H1 (cell line): Measurements from ENCODE around the gene WDR74. TPM values are rescaled to one million over a fixed set of nuclear protein-coding genes. Genes with fewer than 3 reads are reported as not detected.

ENCODE experiments used
- CTCF ChIA-PET: fragments of 300-600 bp; sonication (Branson Sonifier 250); formaldehyde crosslinking; loops from one replicate; lab custom pipeline; 2021; ENCODE audit not compliant: partially characterized antibody; lab: Charles Lee
- POLR2A ChIA-PET: fragments of 300-600 bp; sonication (Branson Sonifier 250); formaldehyde crosslinking; loops from one replicate; lab custom pipeline; 2021; ENCODE audit warnings: inconsistent platforms; ENCODE audit not compliant: partially characterized antibody; lab: Charles Lee
- DNase-seq, 2 experiments: peaks; one replicate each; pipeline versions ENCODE4 v3.0.0 to v3.0.0-alpha.2; 2010 to 2022; ENCODE audit warnings: low spot score in 2 of 2, low read depth in 1 of 2, mixed read lengths in 1 of 2
- FAIRE-seq: peaks from 2 replicates; lab custom pipeline; 2011; peaks lifted over from hg19 to GRCh38; lab: Jason Lieb, UNC
- H2AFZ ChIP-seq: 2 replicates; pipeline ENCODE4 v1.8.1; 2012; ENCODE audit warnings: low read length, inconsistent platforms
- H2AK5ac ChIP-seq: 2 replicates; pipeline ENCODE4 v1.6.1; 2013; ENCODE audit warnings: low read depth, low read length
- H2BK120ac ChIP-seq: replicated peaks from 2 replicates; pipeline ENCODE3; 2013; ENCODE audit warnings: low read depth, low read length, inconsistent platforms
- H2BK12ac ChIP-seq: 2 replicates; pipeline ENCODE4 v1.6.1; 2013; ENCODE audit warnings: low read depth, low read length
- H2BK15ac ChIP-seq: 2 replicates; pipeline ENCODE4 v1.6.1; 2013; ENCODE audit warnings: low read length
- H2BK20ac ChIP-seq: 2 replicates; pipeline ENCODE4 v1.6.1; 2013; ENCODE audit warnings: low read length
- H2BK5ac ChIP-seq: 2 replicates; pipeline ENCODE4 v1.6.1; 2013; ENCODE audit warnings: low read depth, low read length
- H3K14ac ChIP-seq: 2 replicates; pipeline ENCODE4 v1.6.1; 2013; ENCODE audit warnings: inconsistent platforms; ENCODE audit not compliant: insufficient read length
- H3K18ac ChIP-seq: 2 replicates; pipeline ENCODE4 v1.6.1; 2013; ENCODE audit warnings: low read length; ENCODE audit errors: extremely low read depth
- H3K23ac ChIP-seq: 2 replicates; pipeline ENCODE4 v1.6.1; 2013; ENCODE audit warnings: inconsistent platforms; ENCODE audit not compliant: insufficient read length
- H3K23me2 ChIP-seq: 2 replicates; pipeline ENCODE4 v1.6.1; 2013; ENCODE audit warnings: low read depth, low read length
- H3K27ac ChIP-seq: 2 replicates; pipeline ENCODE4 v1.6.1; 2011; ENCODE audit warnings: low read depth, low read length, inconsistent platforms
- H3K27me3 ChIP-seq, 4 experiments: replicated peaks in 1 of 4; 1 replicate in 1 of 4; 2 replicates in 3 of 4; pipeline versions ENCODE4 v1.6.1 to v1.8.1; 2011 to 2013; ENCODE audit warnings: low read length in 3 of 4, mild to moderate bottlenecking in 3 of 4, inconsistent platforms in 2 of 4, mixed read lengths in 2 of 4, moderate library complexity in 1 of 4; ENCODE audit not compliant: control insufficient read depth in 3 of 4, insufficient read depth in 3 of 4; ENCODE audit errors: extremely low read depth in 1 of 4
- H3K36me3 ChIP-seq, 4 experiments: 2 replicates each; pipeline versions ENCODE4 v1.6.1 to v1.8.1; 2011 to 2013; ENCODE audit warnings: mild to moderate bottlenecking in 4 of 4, low read length in 3 of 4, moderate library complexity in 2 of 4, control low read depth in 1 of 4, inconsistent platforms in 1 of 4; ENCODE audit not compliant: insufficient read depth in 4 of 4, control insufficient read depth in 2 of 4
- H3K4ac ChIP-seq: replicated peaks from 2 replicates; pipeline ENCODE3; 2013; ENCODE audit warnings: low read length, low read depth, mixed read lengths, inconsistent platforms; ENCODE audit not compliant: insufficient read length
- H3K4me1 ChIP-seq, 4 experiments: replicated peaks in 1 of 4; 1 replicate in 1 of 4; 2 replicates in 3 of 4; pipeline versions ENCODE4 v1.6.1 to v1.8.1; 2011 to 2013; ENCODE audit warnings: low read length in 3 of 4, inconsistent platforms in 2 of 4, mixed read lengths in 1 of 4; ENCODE audit not compliant: insufficient read depth in 4 of 4, control insufficient read depth in 3 of 4
- H3K4me2 ChIP-seq, 2 experiments: 2 replicates each; pipeline versions ENCODE4 v1.6.1 to v1.8.1; 2011 to 2013; ENCODE audit warnings: low read depth in 2 of 2, low read length in 2 of 2, control low read depth in 1 of 2, inconsistent platforms in 1 of 2, mild to moderate bottlenecking in 1 of 2; ENCODE audit not compliant: insufficient read depth in 1 of 2
- H3K4me3 ChIP-seq, 4 experiments: fragments of 200-600, 300-600 bp in 1 of 4; sonication (generic), shearing (Covaris generic), sonication (Bioruptor Twin) in 1 of 4; 2 replicates each; pipeline versions ENCODE4 v1.5.1 to v1.8.1; 2011 to 2016; ENCODE audit warnings: low read length in 4 of 4, low read depth in 3 of 4, control low read depth in 2 of 4, inconsistent platforms in 2 of 4, mild to moderate bottlenecking in 2 of 4, mixed read lengths in 1 of 4, moderate library complexity in 1 of 4; ENCODE audit not compliant: insufficient read depth in 2 of 4; ENCODE audit errors: extremely low read depth in 1 of 4
- H3K56ac ChIP-seq: replicated peaks from 2 replicates; pipeline ENCODE3; 2013; ENCODE audit warnings: low read depth, mild to moderate bottlenecking, mixed read lengths, low read length, inconsistent platforms; ENCODE audit not compliant: insufficient read length
- H3K79me1 ChIP-seq: 2 replicates; pipeline ENCODE4 v1.6.1; 2013; ENCODE audit warnings: low read depth, low read length, control low read depth
- H3K79me2 ChIP-seq, 2 experiments: 2 replicates each; pipeline versions ENCODE4 v1.6.1 to v1.8.1; 2012 to 2013; ENCODE audit warnings: low read length in 2 of 2, mild to moderate bottlenecking in 2 of 2, inconsistent platforms in 1 of 2; ENCODE audit not compliant: insufficient read depth in 2 of 2, control insufficient read depth in 1 of 2
- H3K9ac ChIP-seq, 4 experiments: replicated peaks in 1 of 4; 1 replicate in 1 of 4; 2 replicates in 3 of 4; pipeline versions ENCODE4 v1.6.1 to v1.8.1; 2011 to 2013; ENCODE audit warnings: low read depth in 3 of 4, low read length in 3 of 4, control low read depth in 2 of 4, mild to moderate bottlenecking in 2 of 4, moderate library complexity in 2 of 4, inconsistent platforms in 1 of 4; ENCODE audit errors: extremely low read depth in 1 of 4
- H3K9me3 ChIP-seq, 2 experiments: 2 replicates each; pipeline versions ENCODE4 v1.6.1 to v1.8.1; 2012 to 2013; ENCODE audit warnings: mild to moderate bottlenecking in 2 of 2, moderate library complexity in 2 of 2, control low read depth in 1 of 2, inconsistent platforms in 1 of 2, low read depth in 1 of 2, low read length in 1 of 2, mixed read lengths in 1 of 2; ENCODE audit not compliant: insufficient read depth in 2 of 2
- H4K20me1 ChIP-seq, 2 experiments: replicated peaks in 1 of 2; 2 replicates each; pipeline versions ENCODE3 to v1.8.1; 2011 to 2013; ENCODE audit warnings: inconsistent platforms in 2 of 2, low read length in 2 of 2, mild to moderate bottlenecking in 1 of 2; ENCODE audit not compliant: insufficient read depth in 2 of 2, control insufficient read depth in 1 of 2
- H4K5ac ChIP-seq: 2 replicates; pipeline ENCODE4 v1.6.1; 2013; ENCODE audit warnings: low read length, low read depth, mixed read lengths, inconsistent platforms; ENCODE audit not compliant: insufficient read length
- H4K8ac ChIP-seq: 2 replicates; pipeline ENCODE4 v1.8.0; 2013; ENCODE audit warnings: mild to moderate bottlenecking, moderate library complexity, low read length, inconsistent platforms; ENCODE audit not compliant: insufficient read depth; ENCODE audit errors: extremely low read depth
- H4K91ac ChIP-seq: replicated peaks from 2 replicates; pipeline ENCODE3; 2013; ENCODE audit warnings: low read length, mixed read lengths, inconsistent platforms; ENCODE audit not compliant: insufficient read length
- EGR1 ChIP-seq: IDR thresholded peaks from 2 replicates; pipeline ENCODE4 v1.6.1; 2011; ENCODE audit warnings: low read depth, low read length, borderline replicate concordance
- EP300 ChIP-seq, 2 experiments: IDR thresholded peaks; 1 replicate in 1 of 2; 2 replicates in 1 of 2; pipeline ENCODE4 v1.6.1; 2011 to 2012; ENCODE audit warnings: low read depth in 2 of 2, low read length in 2 of 2, mild to moderate bottlenecking in 2 of 2, borderline replicate concordance in 1 of 2, inconsistent platforms in 1 of 2, moderate library complexity in 1 of 2
- EZH2 ChIP-seq: fragments of 200-600 bp; sonication (generic); IDR thresholded peaks from 2 replicates; pipeline ENCODE4 v1.7.1; 2012; ENCODE audit warnings: low read depth, mild to moderate bottlenecking, moderate library complexity, low read length, inconsistent platforms; ENCODE audit not compliant: severe bottlenecking
- KDM5A ChIP-seq: fragments of 200-600 bp; IDR thresholded peaks from 2 replicates; pipeline ENCODE4 v1.7.1; 2012; ENCODE audit warnings: mild to moderate bottlenecking, low read length, inconsistent platforms, mixed read lengths
- POLR2A ChIP-seq, 2 experiments: IDR thresholded peaks; 1 replicate in 1 of 2; 2 replicates in 1 of 2; pipeline ENCODE4 v1.6.1; 2011; ENCODE audit warnings: low read depth in 2 of 2, low read length in 2 of 2, mild to moderate bottlenecking in 2 of 2; ENCODE audit errors: control extremely low read depth in 1 of 2
- RAD21 ChIP-seq, 2 experiments: IDR thresholded peaks in 1 of 2; conservative IDR thresholded peaks in 1 of 2; 2 replicates each; pipeline ENCODE4 v1.6.1; 2011; ENCODE audit warnings: low read depth in 2 of 2, low read length in 2 of 2, improper control_type of control experiment in 1 of 2, inconsistent platforms in 1 of 2, mild to moderate bottlenecking in 1 of 2, moderate library complexity in 1 of 2
- RNF2 ChIP-seq: fragments of 200-900, 300-1000 bp; sonication (generic); IDR thresholded peaks from 2 replicates; pipeline ENCODE4 v1.7.1; 2016; ENCODE audit warnings: borderline replicate concordance, low read depth, mild to moderate bottlenecking, antibody characterized with exemption, low read length; ENCODE audit not compliant: poor library complexity, severe bottlenecking; ENCODE audit errors: missing control alignments
- SIX5 ChIP-seq: IDR thresholded peaks from 2 replicates; pipeline ENCODE4 v1.6.1; 2011; ENCODE audit warnings: mild to moderate bottlenecking, low read depth, low read length
- SP1 ChIP-seq: IDR thresholded peaks from 2 replicates; pipeline ENCODE4 v1.6.1; 2011; ENCODE audit warnings: low read depth, low read length
- ZNF274 ChIP-seq: IDR thresholded peaks from 2 replicates; pipeline ENCODE4 v1.7.0; 2012; ENCODE audit warnings: low read length, borderline replicate concordance; ENCODE audit errors: extremely low read depth
- WGBS, 2 experiments: shearing (Covaris generic) in 1 of 2; methylation state at CpG; one replicate each; pipeline versions ENCODE4 v1.1.6 to v1.1.7; 2013 to 2015; ENCODE audit warnings: low lambda C conversion rate in 2 of 2, mixed read lengths in 2 of 2, inconsistent platforms in 1 of 2, low coverage in 1 of 2, missing lambda C conversion rate in 1 of 2; ENCODE audit not compliant: insufficient replicate concordance in 2 of 2, insufficient coverage in 1 of 2, insufficient read length in 1 of 2; ENCODE audit errors: extremely low coverage in 1 of 2, missing lambda C conversion rate in 1 of 2; 5-methylcytosine and 5-hydroxymethylcytosine counted together
- polyA plus RNA-seq, 7 experiments: library from polyadenylated mRNA; depleted of rRNA in 3 of 7; stranded (reverse) in 5 of 7; unstranded in 2 of 7; fragments of >200 nt in 5 of 7; fragments of 200-250 nt in 2 of 7; gene quantifications; 1 replicate in 5 of 7; 2 replicates in 1 of 7; 4 replicates in 1 of 7; pipeline versions ENCODE4 v1.2.1 to v1.2.3, GENCODE V29; 2011 to 2013; ENCODE audit warnings: missing spikeins in 2 of 7, mixed read lengths in 2 of 7
- total RNA-seq: library from RNA; stranded (reverse); fragmentation: NEBNext Ultra II Directional; extraction: Animal tissue kit (Norgen Biotek cat#: 25700); gene quantifications from 2 replicates; pipeline ENCODE4 v1.2.1, GENCODE V29; 2021

Gene WDR74
- total and polyA plus RNA-seq, 2 of the 8 experiments (the other 6 are each of a cell fraction or from before 2014, with no cell fraction given): 93.6 to 97.0 TPM

DNA sequence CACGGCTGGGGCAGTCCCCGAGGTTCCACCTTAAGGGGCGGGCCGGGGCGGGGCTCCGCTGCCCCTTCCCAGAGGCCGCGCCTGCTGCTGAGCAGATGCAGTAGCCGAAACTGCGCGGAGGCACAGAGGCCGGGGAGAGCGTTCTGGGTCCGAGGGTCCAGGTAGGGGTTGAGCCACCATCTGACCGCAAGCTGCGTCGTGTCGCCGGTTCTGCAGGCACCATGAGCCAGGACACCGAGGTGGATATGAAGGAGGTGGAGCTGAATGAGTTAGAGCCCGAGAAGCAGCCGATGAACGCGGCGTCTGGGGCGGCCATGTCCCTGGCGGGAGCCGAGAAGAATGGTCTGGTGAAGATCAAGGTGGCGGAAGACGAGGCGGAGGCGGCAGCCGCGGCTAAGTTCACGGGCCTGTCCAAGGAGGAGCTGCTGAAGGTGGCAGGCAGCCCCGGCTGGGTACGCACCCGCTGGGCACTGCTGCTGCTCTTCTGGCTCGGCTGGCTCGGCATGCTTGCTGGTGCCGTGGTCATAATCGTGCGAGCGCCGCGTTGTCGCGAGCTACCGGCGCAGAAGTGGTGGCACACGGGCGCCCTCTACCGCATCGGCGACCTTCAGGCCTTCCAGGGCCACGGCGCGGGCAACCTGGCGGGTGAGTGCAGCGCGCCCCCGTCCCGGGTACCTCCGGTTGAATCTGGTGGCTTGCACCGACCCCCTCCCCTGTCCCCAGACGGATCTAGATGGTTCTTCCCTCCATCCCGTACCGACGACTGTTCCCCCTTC is 41.6 kb upstream of the WDR74 start, which contains the start of gene SLC3A2:
TSS of gene SLC3A2 (plus strand) at position 94 of the 776 bp plus-strand sequence. CDS start at position 222, 128 bp downstream.
- WGBS, 2 experiments: 3% methylated on average over 44 of the region's 69 CpGs; no CpG with 5 or more reads in 1 of the 2 experiments
- Histone ChIP-seq H4K20me1 (peaks cover 11 to 22% of the 10 kb centered on the region in 2 experiments), H4K8ac (peak within 1 kb of the TSS; percentile 99; the same call in 1 of the 2 replicates), H3K4me2 (peak within 1 kb of the TSS; percentile 59 to 85), H3K23me2 (peaks cover 5% of the 10 kb centered on the region; the same call in 1 of the 2 replicates), H3K79me1 (peaks cover 6% of the 10 kb centered on the region; the same call in 1 of the 2 replicates), H3K23ac (no peak within 1 kb of the TSS), H2AK5ac (peak within 1 kb of the TSS; percentile 97; the same call in 1 of the 2 replicates), H3K4me1 (peaks cover 0 to 30% (median 12%) of the 10 kb centered on the region in 4 experiments; a peak in 5 of 7 replicates), H3K9me3 (no peaks in the 10 kb centered on the region), H3K4ac (peak within 1 kb of the TSS; percentile 69), H3K27me3 (no peaks in the 10 kb centered on the region), H3K56ac (peak within 1 kb of the TSS; percentile 97), H3K36me3 (peaks cover 37 to 71% (median 50%) of the 10 kb centered on the region in 4 experiments), H2BK15ac (no peak within 1 kb of the TSS), H3K14ac (no peak within 1 kb of the TSS), H2BK120ac (no peak within 1 kb of the TSS), H2BK12ac (peak within 1 kb of the TSS; percentile 100), H2AFZ (no peak within 1 kb of the TSS), H4K91ac (peak within 1 kb of the TSS; percentile 98), H3K79me2 (peaks cover 4 to 79% of the 10 kb centered on the region in 2 experiments), H2BK5ac (peak within 1 kb of the TSS; percentile 100), H3K27ac (peak within 1 kb of the TSS; percentile 98), H3K9ac (peak within 1 kb of the TSS; percentile 99 to 100 (median 99)), H3K18ac (peak within 1 kb of the TSS; percentile 95), H3K4me3 (peak within 1 kb of the TSS; percentile 67 to 97 (median 88)), H2BK20ac (peak within 1 kb of the TSS; percentile 56; the same call in 1 of the 2 replicates), H4K5ac (peak within 1 kb of the TSS; percentile 92)
- ChIA-PET POLR2A (interaction anchor here (0.6 to 57.8 kb wide), 29 partner anchors 4 to 1148 kb away, joined by 3 to 2104 read pairs (median 5); partner anchors contain the start of genes B3GAT3, C11orf98, CHRM1 and CSKMT), CTCF (interaction anchor here (0.5 to 2.7 kb wide), 16 partner anchors 8 to 609 kb away, joined by 3 to 11 read pairs (median 4); partner anchors contain the start of genes TMEM179B and WDR74)
- peak; percentile 56 to 88 for DNase-seq
- FAIRE-seq: no peak
- TF ChIP-seq RNF2 (no peak), POLR2A (IDR thresholded peaks at IDR 0.05; ENCODE audit: control extremely low read depth in 1 of 2, low read depth in 2 of 2, low read length in 2 of 2) (peak; percentile 97 to 99), EP300 (IDR thresholded peaks at IDR 0.05; ENCODE audit: borderline replicate concordance in 1 of 2, low read depth in 2 of 2, low read length in 2 of 2) (no peak), RAD21 (IDR thresholded peaks at IDR 0.05 in 1 of 2, conservative IDR thresholded peaks at IDR 0.05 in 1 of 2; ENCODE audit: low read depth in 2 of 2, low read length in 2 of 2) (peak; percentile 39 to 55), EZH2 (no peak), EGR1 (no peak), KDM5A (no peak; the same call in 1 of the 2 replicates), SP1 (peak; percentile 79; the same call in 1 of the 2 replicates), SIX5 (no peak), ZNF274 (no peak)
